ENCODE data around the gene SLC4A4. TPM values are rescaled to one million over a fixed set of nuclear protein-coding genes. Genes with fewer than 3 reads are reported as not detected.

SLC4A4 gene
- total and polyA plus RNA-seq, 7 donors = 0.24 to 3.3 (median 2.0) TPM

- Histone ChIP-seq H3K36me3 (ENCODE audit: insufficient read depth in 1 of 2, low read depth in 1 of 2) (no peaks in the 10 kb centered on the region), H3K27me3 (ENCODE audit: insufficient read depth in 3 of 3, low read length in 2 of 3) (no peaks in the 10 kb centered on the region), H3K27ac (no peak overlapping the region), H3K4me1 (no peaks in the 10 kb centered on the region), H3K4me3 (no peak overlapping the region), H3K9me3 (no peaks in the 10 kb centered on the region)
- ATAC-seq (no peak), DNase-seq (no peak)
- TF ChIP-seq, protein P1, sequence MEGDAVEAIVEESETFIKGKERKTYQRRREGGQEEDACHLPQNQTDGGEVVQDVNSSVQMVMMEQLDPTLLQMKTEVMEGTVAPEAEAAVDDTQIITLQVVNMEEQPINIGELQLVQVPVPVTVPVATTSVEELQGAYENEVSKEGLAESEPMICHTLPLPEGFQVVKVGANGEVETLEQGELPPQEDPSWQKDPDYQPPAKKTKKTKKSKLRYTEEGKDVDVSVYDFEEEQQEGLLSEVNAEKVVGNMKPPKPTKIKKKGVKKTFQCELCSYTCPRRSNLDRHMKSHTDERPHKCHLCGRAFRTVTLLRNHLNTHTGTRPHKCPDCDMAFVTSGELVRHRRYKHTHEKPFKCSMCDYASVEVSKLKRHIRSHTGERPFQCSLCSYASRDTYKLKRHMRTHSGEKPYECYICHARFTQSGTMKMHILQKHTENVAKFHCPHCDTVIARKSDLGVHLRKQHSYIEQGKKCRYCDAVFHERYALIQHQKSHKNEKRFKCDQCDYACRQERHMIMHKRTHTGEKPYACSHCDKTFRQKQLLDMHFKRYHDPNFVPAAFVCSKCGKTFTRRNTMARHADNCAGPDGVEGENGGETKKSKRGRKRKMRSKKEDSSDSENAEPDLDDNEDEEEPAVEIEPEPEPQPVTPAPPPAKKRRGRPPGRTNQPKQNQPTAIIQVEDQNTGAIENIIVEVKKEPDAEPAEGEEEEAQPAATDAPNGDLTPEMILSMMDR (IDR thresholded peaks at IDR 0.05) = no peak
- intact Hi-C loops (cut with DNase I) = no loop called here
Measured at GRCh38 chr4:71417150-71417549, 78.3 kb downstream of the SLC4A4 start.

DNA sequence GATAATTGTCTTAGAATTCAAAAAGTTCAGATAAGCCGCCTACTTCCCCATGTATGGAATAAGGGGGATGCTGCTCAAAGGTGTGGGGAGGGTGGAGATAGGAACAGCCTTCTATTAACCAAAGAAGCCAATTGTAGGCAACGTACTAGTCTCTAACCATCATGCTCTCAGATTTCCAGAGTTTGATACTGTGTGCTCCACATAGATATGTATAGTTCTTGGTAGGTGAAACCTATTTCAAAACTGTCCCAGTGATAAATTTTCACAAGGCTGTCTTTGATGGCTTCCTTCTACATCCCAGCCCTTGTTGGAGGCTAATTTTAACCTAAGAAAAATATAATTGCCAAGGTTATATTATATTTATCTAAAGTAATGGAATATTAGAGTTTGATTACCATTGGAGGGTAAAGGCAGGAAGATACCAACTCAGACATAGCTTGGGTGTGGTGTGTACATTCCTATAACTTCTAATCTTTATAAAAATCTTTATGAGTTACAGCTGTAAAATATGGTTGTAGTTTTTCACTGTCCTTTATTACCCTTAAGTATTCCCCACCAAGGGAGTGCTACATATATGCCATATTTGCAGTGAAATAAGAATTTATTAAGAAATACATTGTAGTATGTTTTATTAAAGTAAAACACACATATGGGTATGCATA lies 87.7 kb downstream of the SLC4A4 start:
- Histone ChIP-seq H3K27me3 (ENCODE audit: insufficient read depth in 3 of 3, low read length in 2 of 3) (no peaks in the 10 kb centered on the region), H3K36me3 (ENCODE audit: insufficient read depth in 1 of 2, low read depth in 1 of 2) (no peaks in the 10 kb centered on the region), H3K4me1 (no peaks in the 10 kb centered on the region), H3K4me3 (no peak overlapping the region), H3K27ac (no peak overlapping the region), H3K9me3 (no peaks in the 10 kb centered on the region)
- DNase-seq = no peak
- TF ChIP-seq, protein P1 (IDR thresholded peaks at IDR 0.05) = no peak
- WGBS, 3 donors = 69 to 78% (median 78%) methylated on average over 2 of the region's 2 CpGs
- intact Hi-C loops (cut with DNase I) = no loop called here
- no peak for ATAC-seq

GRCh38 chr4:71429106-71429505 lies 90.3 kb downstream of the SLC4A4 start:
- intact Hi-C loops (cut with DNase I) = no loop called here
- H3K4me3 ChIP-seq = no peak overlapping the region
- H3K4me1 ChIP-seq = no peaks in the 10 kb centered on the region
- no peaks in the 10 kb centered on the region for H3K36me3 ChIP-seq (ENCODE audit: insufficient read depth in 1 of 2, low read depth in 1 of 2)
- no peak overlapping the region for H3K27ac ChIP-seq
- DNase-seq (no peak), ATAC-seq (no peak)
- 88 to 89% (median 89%) methylated on average over 2 of the region's 2 CpGs for whole genome bisulfite sequencing, 3 donors
- H3K27me3 ChIP-seq (ENCODE audit: insufficient read depth in 3 of 3, low read length in 2 of 3) = no peaks in the 10 kb centered on the region
- H3K9me3 ChIP-seq = no peaks in the 10 kb centered on the region
- TF ChIP-seq, protein P1 (IDR thresholded peaks at IDR 0.05) = no peak

GRCh38 chr4:71429962-71430361 lies 91.1 kb downstream of the SLC4A4 start:
- no peaks in the 10 kb centered on the region for H3K9me3 ChIP-seq
- no peak overlapping the region for H3K4me3 ChIP-seq
- H3K27me3 ChIP-seq (ENCODE audit: insufficient read depth in 3 of 3, low read length in 2 of 3) = no peaks in the 10 kb centered on the region
- ATAC-seq (no peak), DNase-seq (no peak)
- no peaks in the 10 kb centered on the region for H3K4me1 ChIP-seq
- H3K27ac ChIP-seq = no peak overlapping the region
- TF ChIP-seq, protein P1 (IDR thresholded peaks at IDR 0.05) = no peak
- intact Hi-C loops (cut with DNase I) = no loop called here
- H3K36me3 ChIP-seq (ENCODE audit: insufficient read depth in 1 of 2, low read depth in 1 of 2) = no peaks in the 10 kb centered on the region

DNA sequence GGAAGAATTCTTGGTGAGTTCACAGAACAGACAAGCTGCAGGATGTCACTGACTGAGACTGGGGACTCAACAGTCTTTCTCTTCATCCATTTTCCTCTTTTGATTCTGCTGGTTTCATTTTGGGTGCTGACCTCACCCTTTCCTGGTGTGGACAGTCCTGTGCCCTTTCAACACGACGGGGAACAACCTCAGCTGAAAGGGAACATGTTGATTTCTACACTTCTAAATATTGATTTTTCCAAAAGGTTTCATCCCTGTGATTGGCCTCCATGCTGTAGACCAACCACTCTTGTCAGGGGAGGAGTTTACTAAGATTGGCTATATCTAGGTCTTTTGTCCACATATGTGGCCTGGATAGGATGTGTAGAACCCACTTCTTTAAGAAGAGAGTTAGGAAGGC lies 91.8 kb downstream of the SLC4A4 start:
- Histone ChIP-seq H3K36me3 (ENCODE audit: insufficient read depth in 1 of 2, low read depth in 1 of 2) (no peaks in the 10 kb centered on the region), H3K4me3 (no peak overlapping the region), H3K27me3 (ENCODE audit: insufficient read depth in 3 of 3, low read length in 2 of 3) (no peaks in the 10 kb centered on the region), H3K9me3 (no peaks in the 10 kb centered on the region), H3K4me1 (no peaks in the 10 kb centered on the region), H3K27ac (no peak overlapping the region)
- TF ChIP-seq, protein P1 (IDR thresholded peaks at IDR 0.05) = no peak
- 85 to 92% (median 91%) methylated on average over 2 of the region's 2 CpGs for WGBS, 3 donors
- intact Hi-C loops (cut with DNase I) = no loop called here
- no peak for DNase-seq
- no peak for ATAC-seq

All from psoas muscle (tissue), 8 donors.